Large intestine (tissue), 3 donors: ENCODE measurements around the gene C2. TPM values are rescaled to one million over a fixed set of nuclear protein-coding genes. Genes with fewer than 3 reads are reported as not detected.
"Not testable (repeated sequence)": the region's sequence is repeated elsewhere in the genome, so short reads cannot be mapped to it uniquely, and the experiment has no call there.

ENCODE experiments used
- DNase-seq, 2 donors: peaks; one replicate each; pipeline versions ENCODE4 v3.0.0 to v3.0.0-alpha.2; 2013
- H3K27ac ChIP-seq: one replicate; pipeline ENCODE4 v1.5.1; 2013; ENCODE audit warnings: low read length
- H3K27me3 ChIP-seq: 2 replicates; pipeline ENCODE4 v1.6.1; 2013; ENCODE audit warnings: low read length; ENCODE audit not compliant: control insufficient read depth, insufficient read depth
- H3K36me3 ChIP-seq: 2 replicates; pipeline ENCODE4 v1.6.1; 2013; ENCODE audit warnings: low read length; ENCODE audit not compliant: control insufficient read depth, insufficient read depth
- H3K4me1 ChIP-seq: one replicate; pipeline ENCODE4 v1.6.1; 2013; ENCODE audit warnings: low read length; ENCODE audit not compliant: control insufficient read depth, insufficient read depth
- H3K4me3 ChIP-seq: one replicate; pipeline ENCODE4 v1.5.1; 2013; ENCODE audit warnings: low read length
- H3K9me3 ChIP-seq: one replicate; pipeline ENCODE4 v1.6.1; 2013; ENCODE audit warnings: mild to moderate bottlenecking, low read depth, low read length, moderate library complexity; ENCODE audit not compliant: control insufficient read depth
- WGBS: methylation state at CpG from one replicate; pipeline ENCODE4 v1.1.5; 2013; ENCODE audit warnings: low lambda C conversion rate; ENCODE audit not compliant: insufficient coverage; 5-methylcytosine and 5-hydroxymethylcytosine counted together
- polyA plus RNA-seq: library from polyadenylated mRNA; unstranded; fragments of 120-200 nt; gene quantifications from one replicate; pipeline ENCODE4 v1.2.1, GENCODE V29; 2013

The C2 gene
- polyA plus RNA-seq, 1 donor, result 9.3 TPM

DNA sequence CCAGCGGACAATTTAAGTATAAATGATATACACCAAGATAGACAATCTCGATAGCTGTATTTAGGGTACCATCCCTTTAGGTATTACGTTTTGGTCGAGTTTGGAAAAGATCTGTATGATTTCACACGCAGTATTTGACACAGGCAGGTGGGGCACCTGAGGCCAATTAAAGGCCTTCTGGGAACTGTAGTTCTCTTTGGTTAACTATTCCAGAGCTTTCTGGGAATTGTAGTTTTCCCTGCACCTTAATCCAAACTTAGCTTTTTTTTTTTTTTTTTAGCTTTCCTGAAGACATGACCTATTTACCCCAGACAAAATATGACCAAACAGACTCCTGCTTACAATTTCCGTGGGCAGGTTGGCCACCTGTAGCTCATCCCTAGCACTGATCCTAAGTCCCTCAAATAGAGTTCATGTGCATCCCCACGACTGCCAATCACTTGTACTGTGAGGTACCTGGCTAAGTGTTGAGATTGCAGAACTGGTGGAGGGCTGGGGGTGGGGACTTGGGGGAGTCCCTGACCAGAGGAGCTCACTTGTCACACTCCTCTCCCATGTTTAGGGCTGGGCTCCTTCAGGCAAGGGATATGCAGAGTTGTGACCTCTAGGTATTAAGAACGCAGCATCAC, 29.0 kb upstream of the C2 start:
- Histone ChIP-seq H3K4me3 (peak overlapping the region; percentile 81), H3K9me3 (no peaks in the 10 kb centered on the region), H3K27me3 (no peaks in the 10 kb centered on the region), H3K36me3 (peaks cover 19% of the 10 kb centered on the region), H3K27ac (peak overlapping the region; percentile 57), H3K4me1 (peaks cover 20% of the 10 kb centered on the region)
- no CpG with 5 or more reads among the region's 8 CpGs for WGBS
- DNase-seq, result peak in 1 of 2 donors; percentile 74

GRCh38 chr6:31899215-31899614, 28.3 kb upstream of the C2 start:
- DNase-seq, result no peak
- no peak overlapping the region for H3K4me3 ChIP-seq
- peaks cover 17% of the 10 kb centered on the region for H3K36me3 ChIP-seq
- no peaks in the 10 kb centered on the region for H3K9me3 ChIP-seq
- 53% methylated on average over 5 of the region's 5 CpGs for WGBS
- peaks cover 20% of the 10 kb centered on the region for H3K4me1 ChIP-seq
- no peak overlapping the region for H3K27ac ChIP-seq
- H3K27me3 ChIP-seq, result no peaks in the 10 kb centered on the region

DNA sequence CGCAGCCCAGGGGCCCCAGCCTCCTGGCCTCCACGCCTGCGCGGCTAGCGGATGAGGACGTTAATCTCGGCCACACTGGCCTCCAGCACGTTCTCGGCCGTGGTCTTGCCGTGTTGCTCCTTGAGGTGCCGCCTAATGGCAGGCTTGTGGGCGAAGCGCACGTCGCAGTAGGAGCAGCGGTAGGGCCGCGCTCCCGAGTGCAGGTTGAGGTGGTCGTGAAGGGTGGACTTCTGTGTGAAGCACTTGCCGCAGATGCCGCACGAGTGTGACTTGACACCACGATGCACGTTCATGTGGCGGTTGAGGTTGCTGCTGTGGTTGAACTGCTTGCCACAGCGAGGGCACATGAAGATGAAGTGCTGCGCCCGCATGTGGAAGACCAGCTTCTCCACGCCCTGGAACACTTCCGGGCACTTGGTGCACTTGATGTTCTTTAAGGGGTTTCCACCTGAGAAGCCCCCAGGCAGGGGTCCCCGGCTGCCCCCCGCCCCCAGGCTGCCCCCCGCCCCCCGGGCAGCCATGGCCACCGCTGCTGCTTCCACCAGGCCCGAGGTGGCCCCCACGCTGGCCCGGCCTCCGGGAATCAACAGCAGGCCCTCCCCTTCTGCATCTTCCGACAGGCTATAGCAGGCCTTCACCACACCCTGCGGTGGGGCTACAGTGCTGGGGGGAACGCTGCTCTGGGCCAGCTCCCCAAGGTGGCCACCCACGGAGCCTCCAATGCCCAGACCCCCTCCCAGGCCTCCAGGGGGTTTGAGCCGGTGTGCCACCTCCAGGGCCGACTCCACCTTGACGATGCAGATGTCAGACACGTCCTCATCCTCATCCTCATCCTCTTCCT, 27.4 kb upstream of the C2 start:
- H3K4me3 ChIP-seq, result no peak overlapping the region
- peaks cover 20% of the 10 kb centered on the region for H3K4me1 ChIP-seq
- no peaks in the 10 kb centered on the region for H3K27me3 ChIP-seq
- no CpG with 5 or more reads among the region's 49 CpGs for WGBS
- peaks cover 10% of the 10 kb centered on the region for H3K36me3 ChIP-seq
- H3K27ac ChIP-seq, result no peak overlapping the region
- no peak for DNase-seq
- H3K9me3 ChIP-seq, result no peaks in the 10 kb centered on the region

GRCh38 chr6:31900917-31901414, 26.6 kb upstream of the C2 start:
- DNase-seq, result peak in 1 of 2 donors; percentile 49
- Histone ChIP-seq H3K27ac (peak overlapping the region; percentile 78), H3K4me3 (peak overlapping the region; percentile 66), H3K27me3 (peaks cover under 1% of the 10 kb centered on the region), H3K36me3 (peaks cover 9% of the 10 kb centered on the region), H3K4me1 (peaks cover 20% of the 10 kb centered on the region), H3K9me3 (no peaks in the 10 kb centered on the region)
- WGBS, result no CpG with 5 or more reads among the region's 29 CpGs

- Histone ChIP-seq H3K9me3 (no peaks in the 10 kb centered on the region), H3K4me3 (peak overlapping the region; percentile 66), H3K27ac (peak overlapping the region; percentile 78), H3K27me3 (peaks cover 5% of the 10 kb centered on the region), H3K4me1 (peaks cover 18% of the 10 kb centered on the region), H3K36me3 (peaks cover 4% of the 10 kb centered on the region)
- WGBS, result no CpG with 5 or more reads among the region's 45 CpGs
- peak in 1 of 2 donors; percentile 58 for DNase-seq
These were observed 26.0 kb upstream of the C2 start for GRCh38 chr6:31901415-31901952.

- WGBS, result no CpG with 5 or more reads among the region's 77 CpGs
- peak within 1 kb of the TSS; percentile 66 for H3K4me3 ChIP-seq
- H3K36me3 ChIP-seq, result peaks cover 2% of the 10 kb centered on the region
- peaks cover 6% of the 10 kb centered on the region for H3K27me3 ChIP-seq
- H3K4me1 ChIP-seq, result peaks cover 17% of the 10 kb centered on the region
- DNase-seq, result peak; percentile 97 to 98
- no peaks in the 10 kb centered on the region for H3K9me3 ChIP-seq
- H3K27ac ChIP-seq, result peak within 1 kb of the TSS; percentile 78
These were observed 25.4 kb upstream of the C2 start, which contains the start of gene ZBTB12 for GRCh38 chr6:31901953-31902643. Gene ZBTB12 (minus strand): TSS chr6:31902086. CDS start chr6:31901305, 781 bp downstream.

- peaks cover 12% of the 10 kb centered on the region for H3K4me1 ChIP-seq
- no peak overlapping the region for H3K27ac ChIP-seq
- peaks cover 2% of the 10 kb centered on the region for H3K36me3 ChIP-seq
- peaks cover 6% of the 10 kb centered on the region for H3K27me3 ChIP-seq
- DNase-seq, result no peak
- no peak overlapping the region for H3K4me3 ChIP-seq
- H3K9me3 ChIP-seq, result no peaks in the 10 kb centered on the region
- no CpG with 5 or more reads among the region's 3 CpGs for WGBS
These were observed 23.6 kb upstream of the C2 start for GRCh38 chr6:31903957-31904356.

DNA sequence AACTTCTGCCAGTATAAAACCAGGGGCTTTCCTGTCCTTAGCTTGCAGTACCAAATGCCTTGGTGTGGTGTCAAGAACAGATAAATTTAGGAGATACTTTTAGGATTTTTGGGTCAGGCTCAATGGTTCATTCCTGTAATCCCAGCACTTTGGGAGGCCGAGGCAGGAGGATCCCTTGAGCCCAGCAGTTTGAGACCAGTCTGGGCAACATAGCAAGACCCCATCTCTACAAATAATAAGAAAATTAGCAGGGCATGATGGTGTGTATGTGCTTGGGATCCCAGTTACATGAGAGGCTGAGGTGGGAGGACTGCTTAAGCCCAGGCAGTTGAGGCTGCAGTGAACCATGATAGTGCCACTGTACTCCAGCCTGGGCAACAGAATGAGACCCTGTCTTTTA, 22.5 kb upstream of the C2 start:
- peaks cover 6% of the 10 kb centered on the region for H3K27me3 ChIP-seq
- H3K27ac ChIP-seq, result no peak overlapping the region
- WGBS, result no CpG with 5 or more reads among the region's 1 CpG
- H3K36me3 ChIP-seq, result no peaks in the 10 kb centered on the region
- no peaks in the 10 kb centered on the region for H3K9me3 ChIP-seq
- DNase-seq, result no peak
- H3K4me3 ChIP-seq, result no peak overlapping the region
- H3K4me1 ChIP-seq, result peaks cover 12% of the 10 kb centered on the region

GRCh38 chr6:31906122-31906521, 21.4 kb upstream of the C2 start:
- H3K4me3 ChIP-seq, result no peak overlapping the region
- no peak for DNase-seq
- no peaks in the 10 kb centered on the region for H3K9me3 ChIP-seq
- H3K27me3 ChIP-seq, result peaks cover 6% of the 10 kb centered on the region
- 29% methylated on average over 1 of the region's 4 CpGs for WGBS
- H3K4me1 ChIP-seq, result peaks cover 8% of the 10 kb centered on the region
- no peak overlapping the region for H3K27ac ChIP-seq
- no peaks in the 10 kb centered on the region for H3K36me3 ChIP-seq

DNA sequence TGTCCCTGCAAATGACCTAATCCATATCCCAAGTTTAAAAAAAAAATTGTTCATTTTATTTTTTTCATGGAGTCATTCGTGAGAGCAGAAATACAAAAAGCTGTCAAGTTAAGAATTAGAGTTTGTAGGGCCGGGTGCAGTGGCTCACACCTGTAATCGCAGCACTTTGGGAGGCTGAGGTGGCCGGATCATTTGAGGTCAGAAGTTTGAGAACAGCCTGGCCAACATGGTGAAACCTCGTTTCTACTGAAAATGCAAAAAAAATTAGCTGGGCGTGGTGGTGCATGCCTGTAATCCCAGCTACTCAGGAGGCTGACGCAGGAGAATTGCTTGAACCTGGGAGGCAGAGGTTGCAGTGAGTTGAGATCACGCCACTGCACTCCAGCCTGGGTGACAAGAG, 20.8 kb upstream of the C2 start:
- WGBS, result no CpG with 5 or more reads among the region's 8 CpGs

More for the DNA sequence above, 20.8 kb upstream of the C2 start:
- H3K27ac ChIP-seq, H3K27me3 ChIP-seq, DNase-seq, H3K4me3 ChIP-seq, H3K36me3 ChIP-seq, H3K4me1 ChIP-seq, H3K9me3 ChIP-seq: not testable (repeated sequence)
